ENCODE measurements around the gene OR10G8.

The OR10G8 gene

GRCh38 chr11:124077266-124077665 lies 50.7 kb downstream of the OR10G8 start:
- H3K4me3 ChIP-seq (ENCODE audit: low read depth, low read length), result no peak overlapping the region

GRCh38 chr11:124078591-124078990 lies 52.0 kb downstream of the OR10G8 start:
- H3K4me3 ChIP-seq (ENCODE audit: low read depth, low read length), result no peak overlapping the region

DNA sequence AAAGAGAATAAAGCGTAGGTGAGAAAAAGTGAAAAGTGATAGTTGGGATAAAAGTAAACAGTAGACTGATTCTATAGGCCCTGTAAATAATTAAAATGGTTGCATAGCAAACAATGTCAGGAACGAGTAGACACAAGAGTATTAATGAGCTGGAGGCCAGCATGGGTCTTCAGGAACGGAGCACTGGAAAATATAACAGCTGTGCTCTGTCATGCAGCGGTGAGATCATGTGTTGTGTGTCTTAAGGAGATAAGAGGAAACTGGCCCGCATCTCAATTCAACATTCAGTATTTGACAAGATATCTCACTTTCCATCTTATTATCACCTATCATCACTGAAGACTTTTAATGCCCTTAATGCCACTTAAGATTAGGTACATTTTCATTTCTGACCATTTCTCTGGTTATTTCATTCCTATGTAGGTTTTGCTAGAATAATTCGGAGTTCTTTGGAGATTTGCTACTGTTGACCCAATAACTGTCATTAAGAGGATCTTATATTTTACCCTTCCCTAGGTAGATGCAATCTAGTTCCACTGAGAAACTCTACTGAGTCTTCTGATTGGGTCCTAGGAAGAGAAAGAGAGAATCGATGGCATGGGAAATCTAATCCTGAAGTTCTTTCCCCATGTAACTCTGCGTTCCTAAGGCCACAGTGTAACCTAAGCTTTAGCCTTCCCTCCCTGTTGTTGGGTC lies 53.2 kb downstream of the OR10G8 start:
- H3K4me3 ChIP-seq (ENCODE audit: low read depth, low read length), result no peak overlapping the region

Data from iPS-11a (cell line).